Measurements from ENCODE around the gene CATSPERE. TPM values are rescaled to one million over a fixed set of nuclear protein-coding genes. Genes with fewer than 3 reads are reported as not detected.

Gene CATSPERE
- total RNA-seq (0.76 TPM), polyA plus RNA-seq (1.3 TPM)
- long read RNA-seq, donor 1: 0 reads
- long read RNA-seq, donor 2: 0 reads
- long read RNA-seq, donor 3: 0 reads
- long read RNA-seq, donor 4: 0 reads
- long read RNA-seq, donor 5: 0 reads
- long read RNA-seq, donor 6: 0 reads
- long read RNA-seq, donor 7: 0 reads
- long read RNA-seq, donor 8: 0 reads
- long read RNA-seq, donor 9: 0 reads
- long read RNA-seq, donor 10: 0 reads

GRCh38 chr1:244461245-244462071 lies at the start of gene CATSPERE:
Gene CATSPERE (plus strand): TSS chr1:244461273. CDS start chr1:244461430, 157 bp downstream.
- Histone ChIP-seq H3K27ac (ENCODE audit: low read depth in 1 of 2, low read length in 1 of 2) (peak within 1 kb of the TSS; percentile 75 to 77), H3K4me1 (ENCODE audit: control insufficient read depth in 2 of 2, insufficient read depth in 2 of 2, low read length in 2 of 2) (peaks cover 4 to 14% of the 10 kb centered on the region in 2 donors), H3K36me3 (ENCODE audit: control insufficient read depth in 2 of 2, insufficient read depth in 2 of 2, low read length in 1 of 2) (no peaks in the 10 kb centered on the region), H3K9me3 (ENCODE audit: control insufficient read depth in 2 of 2, insufficient read depth in 1 of 2, low read length in 1 of 2) (peaks cover 0 to 7% of the 10 kb centered on the region in 2 donors), H3K4me3 (ENCODE audit: low read length in 2 of 2) (peak within 1 kb of the TSS; percentile 57 to 62), H3K27me3 (ENCODE audit: control insufficient read depth in 2 of 2, insufficient read depth in 1 of 2, low read length in 1 of 2) (no peaks in the 10 kb centered on the region)
- 21% methylated on average over 61 of the region's 61 CpGs for WGBS
- peak; percentile 45 to 90 (median 70) for DNase-seq (ENCODE audit: low read depth in 6 of 9, low spot score in 9 of 9)

GRCh38 chr1:244412176-244412575 lies 48.9 kb upstream of the CATSPERE start:
- Histone ChIP-seq H3K27ac (ENCODE audit: low read depth in 1 of 2, low read length in 1 of 2) (no peak overlapping the region), H3K9me3 (ENCODE audit: control insufficient read depth in 2 of 2, insufficient read depth in 1 of 2, low read length in 1 of 2) (no peaks in the 10 kb centered on the region), H3K27me3 (ENCODE audit: control insufficient read depth in 2 of 2, insufficient read depth in 1 of 2, low read length in 1 of 2) (no peaks in the 10 kb centered on the region), H3K36me3 (ENCODE audit: control insufficient read depth in 2 of 2, insufficient read depth in 2 of 2, low read length in 1 of 2) (peaks cover 30 to 76% of the 10 kb centered on the region in 2 donors), H3K4me1 (ENCODE audit: control insufficient read depth in 2 of 2, insufficient read depth in 2 of 2, low read length in 2 of 2) (no peaks in the 10 kb centered on the region), H3K4me3 (ENCODE audit: low read length in 2 of 2) (no peak overlapping the region)
- 98% methylated on average over 5 of the region's 5 CpGs for WGBS
- no peak for DNase-seq (ENCODE audit: low read depth in 6 of 9, low spot score in 9 of 9)

GRCh38 chr1:244413736-244414135 lies 47.3 kb upstream of the CATSPERE start:
- Histone ChIP-seq H3K9me3 (ENCODE audit: control insufficient read depth in 2 of 2, insufficient read depth in 1 of 2, low read length in 1 of 2) (peaks cover 0 to 2% of the 10 kb centered on the region in 2 donors), H3K4me1 (ENCODE audit: control insufficient read depth in 2 of 2, insufficient read depth in 2 of 2, low read length in 2 of 2) (no peaks in the 10 kb centered on the region), H3K27ac (ENCODE audit: low read depth in 1 of 2, low read length in 1 of 2) (no peak overlapping the region), H3K4me3 (ENCODE audit: low read length in 2 of 2) (no peak overlapping the region), H3K27me3 (ENCODE audit: control insufficient read depth in 2 of 2, insufficient read depth in 1 of 2, low read length in 1 of 2) (no peaks in the 10 kb centered on the region), H3K36me3 (ENCODE audit: control insufficient read depth in 2 of 2, insufficient read depth in 2 of 2, low read length in 1 of 2) (peaks cover 29 to 85% of the 10 kb centered on the region in 2 donors)
- over 99% methylated on average over 3 of the region's 3 CpGs for WGBS
- no peak for DNase-seq (ENCODE audit: low read depth in 6 of 9, low spot score in 9 of 9)

GRCh38 chr1:244414543-244414942 lies 46.5 kb upstream of the CATSPERE start:
- WGBS: 98% methylated on average over 1 of the region's 1 CpG
- Histone ChIP-seq H3K36me3 (ENCODE audit: control insufficient read depth in 2 of 2, insufficient read depth in 2 of 2, low read length in 1 of 2) (peaks cover 29 to 88% of the 10 kb centered on the region in 2 donors), H3K27ac (ENCODE audit: low read depth in 1 of 2, low read length in 1 of 2) (no peak overlapping the region), H3K27me3 (ENCODE audit: control insufficient read depth in 2 of 2, insufficient read depth in 1 of 2, low read length in 1 of 2) (no peaks in the 10 kb centered on the region), H3K4me1 (ENCODE audit: control insufficient read depth in 2 of 2, insufficient read depth in 2 of 2, low read length in 2 of 2) (no peaks in the 10 kb centered on the region), H3K9me3 (ENCODE audit: control insufficient read depth in 2 of 2, insufficient read depth in 1 of 2, low read length in 1 of 2) (peaks cover 0 to 2% of the 10 kb centered on the region in 2 donors), H3K4me3 (ENCODE audit: low read length in 2 of 2) (no peak overlapping the region)
- no peak for DNase-seq (ENCODE audit: low read depth in 6 of 9, low spot score in 9 of 9)

GRCh38 chr1:244419024-244419423 lies 42.0 kb upstream of the CATSPERE start:
- Histone ChIP-seq H3K27me3 (ENCODE audit: control insufficient read depth in 2 of 2, insufficient read depth in 1 of 2, low read length in 1 of 2) (no peaks in the 10 kb centered on the region), H3K9me3 (ENCODE audit: control insufficient read depth in 2 of 2, insufficient read depth in 1 of 2, low read length in 1 of 2) (peaks cover 0 to 2% of the 10 kb centered on the region in 2 donors), H3K36me3 (ENCODE audit: control insufficient read depth in 2 of 2, insufficient read depth in 2 of 2, low read length in 1 of 2) (peaks cover 16 to 82% of the 10 kb centered on the region in 2 donors), H3K27ac (ENCODE audit: low read depth in 1 of 2, low read length in 1 of 2) (no peak overlapping the region), H3K4me3 (ENCODE audit: low read length in 2 of 2) (no peak overlapping the region), H3K4me1 (ENCODE audit: control insufficient read depth in 2 of 2, insufficient read depth in 2 of 2, low read length in 2 of 2) (no peaks in the 10 kb centered on the region)
- DNase-seq (ENCODE audit: low read depth in 6 of 9, low spot score in 9 of 9): no peak
- 98% methylated on average over 4 of the region's 4 CpGs for WGBS

- Histone ChIP-seq H3K4me3 (ENCODE audit: low read length in 2 of 2) (no peak overlapping the region), H3K36me3 (ENCODE audit: control insufficient read depth in 2 of 2, insufficient read depth in 2 of 2, low read length in 1 of 2) (peaks cover 2 to 55% of the 10 kb centered on the region in 2 donors), H3K27me3 (ENCODE audit: control insufficient read depth in 2 of 2, insufficient read depth in 1 of 2, low read length in 1 of 2) (no peaks in the 10 kb centered on the region), H3K4me1 (ENCODE audit: control insufficient read depth in 2 of 2, insufficient read depth in 2 of 2, low read length in 2 of 2) (no peaks in the 10 kb centered on the region), H3K27ac (ENCODE audit: low read depth in 1 of 2, low read length in 1 of 2) (no peak overlapping the region), H3K9me3 (ENCODE audit: control insufficient read depth in 2 of 2, insufficient read depth in 1 of 2, low read length in 1 of 2) (peaks cover 0 to 2% of the 10 kb centered on the region in 2 donors)
- WGBS: 98% methylated on average over 1 of the region's 1 CpG
- DNase-seq (ENCODE audit: low read depth in 6 of 9, low spot score in 9 of 9): no peak
These were observed 38.9 kb upstream of the CATSPERE start for GRCh38 chr1:244422174-244422573.

GRCh38 chr1:244424649-244425334 lies 36.3 kb upstream of the CATSPERE start:
- Histone ChIP-seq H3K36me3 (ENCODE audit: control insufficient read depth in 2 of 2, insufficient read depth in 2 of 2, low read length in 1 of 2) (peaks cover 0 to 35% of the 10 kb centered on the region in 2 donors), H3K27ac (ENCODE audit: low read depth in 1 of 2, low read length in 1 of 2) (no peak overlapping the region)
- 98% methylated on average over 2 of the region's 2 CpGs for WGBS

GRCh38 chr1:244427647-244428046 lies 33.4 kb upstream of the CATSPERE start:
- Histone ChIP-seq H3K9me3 (ENCODE audit: control insufficient read depth in 2 of 2, insufficient read depth in 1 of 2, low read length in 1 of 2) (no peaks in the 10 kb centered on the region), H3K27ac (ENCODE audit: low read depth in 1 of 2, low read length in 1 of 2) (no peak overlapping the region), H3K4me3 (ENCODE audit: low read length in 2 of 2) (no peak overlapping the region), H3K36me3 (ENCODE audit: control insufficient read depth in 2 of 2, insufficient read depth in 2 of 2, low read length in 1 of 2) (peaks cover 0 to 32% of the 10 kb centered on the region in 2 donors), H3K27me3 (ENCODE audit: control insufficient read depth in 2 of 2, insufficient read depth in 1 of 2, low read length in 1 of 2) (no peaks in the 10 kb centered on the region), H3K4me1 (ENCODE audit: control insufficient read depth in 2 of 2, insufficient read depth in 2 of 2, low read length in 2 of 2) (no peaks in the 10 kb centered on the region)
- DNase-seq (ENCODE audit: low read depth in 6 of 9, low spot score in 9 of 9): no peak

More at GRCh38 chr1:244424649-244425334, 36.3 kb upstream of the CATSPERE start:
- Histone ChIP-seq H3K27me3 (ENCODE audit: control insufficient read depth in 2 of 2, insufficient read depth in 1 of 2, low read length in 1 of 2) (no peaks in the 10 kb centered on the region), H3K4me1 (ENCODE audit: control insufficient read depth in 2 of 2, insufficient read depth in 2 of 2, low read length in 2 of 2) (no peaks in the 10 kb centered on the region), H3K4me3 (ENCODE audit: low read length in 2 of 2) (no peak overlapping the region), H3K9me3 (ENCODE audit: control insufficient read depth in 2 of 2, insufficient read depth in 1 of 2, low read length in 1 of 2) (no peaks in the 10 kb centered on the region)
- DNase-seq (ENCODE audit: low read depth in 6 of 9, low spot score in 9 of 9): no peak

GRCh38 chr1:244429818-244430217 lies 31.3 kb upstream of the CATSPERE start:
- Histone ChIP-seq H3K9me3 (ENCODE audit: control insufficient read depth in 2 of 2, insufficient read depth in 1 of 2, low read length in 1 of 2) (no peaks in the 10 kb centered on the region), H3K4me3 (ENCODE audit: low read length in 2 of 2) (no peak overlapping the region), H3K27ac (ENCODE audit: low read depth in 1 of 2, low read length in 1 of 2) (no peak overlapping the region), H3K27me3 (ENCODE audit: control insufficient read depth in 2 of 2, insufficient read depth in 1 of 2, low read length in 1 of 2) (no peaks in the 10 kb centered on the region), H3K4me1 (ENCODE audit: control insufficient read depth in 2 of 2, insufficient read depth in 2 of 2, low read length in 2 of 2) (no peaks in the 10 kb centered on the region), H3K36me3 (ENCODE audit: control insufficient read depth in 2 of 2, insufficient read depth in 2 of 2, low read length in 1 of 2) (peaks cover 0 to 38% of the 10 kb centered on the region in 2 donors)
- WGBS: over 99% methylated on average over 3 of the region's 3 CpGs
- no peak for DNase-seq (ENCODE audit: low read depth in 6 of 9, low spot score in 9 of 9)
